A549 (cell line): ENCODE measurements around the gene CUX1. TPM values are rescaled to one million over a fixed set of nuclear protein-coding genes. Genes with fewer than 3 reads are reported as not detected.

Experiments
- ATAC-seq, 2 experiments: fragments of 200-7000 bp in 1 of 2; fragments of >200 bp in 1 of 2; cut with Nextera tagmentation in 1 of 2; cut with Tn5 transposase in 1 of 2; 3 replicates each; pipeline versions ENCODE4 v1.8.0 to v1.9.1; 2018 to 2020; ENCODE audit warnings: mild to moderate bottlenecking in 1 of 2, moderate library complexity in 1 of 2
- CTCF ChIA-PET: fragments of 300-600 bp; sonication (Branson Sonifier 250); formaldehyde crosslinking; extraction: SDS; loops from one replicate; lab custom pipeline; 2021; ENCODE audit warnings: antibody characterized with exemption, inconsistent platforms; lab: Yijun Ruan, JAX
- POLR2A ChIA-PET: fragments of 350-600 bp; formaldehyde crosslinking; extraction: SDS; loops from one replicate; lab custom pipeline; 2021; ENCODE audit warnings: antibody characterized with exemption, inconsistent platforms; lab: Yijun Ruan, JAX
- DNase-seq, 2 experiments: peaks; one replicate each; pipeline versions ENCODE4 v3.0.0 to v3.0.0-alpha.2; 2011 to 2016; ENCODE audit warnings: low read depth in 1 of 2, low spot score in 1 of 2
- FAIRE-seq: peaks from 2 replicates; lab custom pipeline; 2011; peaks lifted over from hg19 to GRCh38; lab: Jason Lieb, UNC
- H3K27ac ChIP-seq, 2 experiments: fragments of >200 bp; sonication (Bioruptor Twin); formaldehyde crosslinking; 3 replicates each; pipeline ENCODE4 v1.5.1; 2016 to 2017
- H3K4me1 ChIP-seq: fragments of >200 bp; sonication (Bioruptor Twin); formaldehyde crosslinking; 3 replicates; pipeline ENCODE4 v1.6.1; 2016
- H3K4me2 ChIP-seq: fragments of >200 bp; sonication (Bioruptor Twin); formaldehyde crosslinking; 3 replicates; pipeline ENCODE4 v1.6.1; 2016
- H3K4me3 ChIP-seq: fragments of >200 bp; sonication (Bioruptor Twin); formaldehyde crosslinking; 3 replicates; pipeline ENCODE4 v1.5.1; 2016
- H3K9me3 ChIP-seq: fragments of >200 bp; sonication (Bioruptor Twin); formaldehyde crosslinking; 3 replicates; pipeline ENCODE4 v1.6.1; 2016
- BHLHE40 ChIP-seq: IDR thresholded peaks from 2 replicates; pipeline ENCODE4 v1.6.1; 2012; ENCODE audit warnings: low read depth, low read length, inconsistent platforms
- CBX8 ChIP-seq: fragments of 200-600 bp; sonication (generic); IDR thresholded peaks from 2 replicates; pipeline ENCODE4 v1.6.1; 2016
- CTCF ChIP-seq: fragments of >200 bp; sonication (Bioruptor Twin); formaldehyde crosslinking; IDR thresholded peaks from 3 replicates; pipeline ENCODE4 v1.5.1; 2016
- ESRRA ChIP-seq: fragments of 150-350 bp; IDR thresholded peaks from 2 replicates; pipeline ENCODE4 v1.6.1; 2014; ENCODE audit warnings: mild to moderate bottlenecking, low read length, borderline replicate concordance
- FOXS1 ChIP-seq: fragments of 250-450 bp; sonication (Bioruptor Pico); IDR thresholded peaks from 2 replicates; pipeline ENCODE4 v1.5.0; 2020; ENCODE audit warnings: mild to moderate bottlenecking, moderate library complexity
- HEYL ChIP-seq: fragments of 250-450 bp; sonication (Bioruptor Pico); IDR thresholded peaks from 2 replicates; pipeline ENCODE4 v1.8.0; 2021; ENCODE audit warnings: mild to moderate bottlenecking, moderate library complexity
- HOXB13 ChIP-seq: fragments of 250-450 bp; sonication (Bioruptor Pico); IDR thresholded peaks from 2 replicates; pipeline ENCODE4 v1.5.0; 2020; ENCODE audit warnings: low read depth, mild to moderate bottlenecking, moderate library complexity
- HOXB5 ChIP-seq: fragments of 250-450 bp; sonication (Bioruptor Pico); IDR thresholded peaks from 2 replicates; pipeline ENCODE4 v1.5.0; 2020; ENCODE audit warnings: mild to moderate bottlenecking, moderate library complexity
- JUN ChIP-seq, 2 experiments: fragments of >200 bp; sonication (Bioruptor Twin); formaldehyde crosslinking; IDR thresholded peaks; 2 replicates in 1 of 2; 3 replicates in 1 of 2; pipeline ENCODE4 v1.6.1; 2016 to 2017
- KDM5A ChIP-seq: fragments of 200-600 bp; sonication (generic); IDR thresholded peaks from 2 replicates; pipeline ENCODE4 v1.6.1; 2016; ENCODE audit warnings: antibody characterized with exemption, mild to moderate bottlenecking
- MAFK ChIP-seq: fragments of 450-650 bp; IDR thresholded peaks from 2 replicates; pipeline ENCODE4 v1.6.1; 2014; ENCODE audit not compliant: partially characterized antibody
- MAZ ChIP-seq: fragments of 150-350 bp; IDR thresholded peaks from 2 replicates; pipeline ENCODE4 v1.6.1; 2014; ENCODE audit warnings: antibody characterized with exemption, low read depth, low read length, borderline replicate concordance
- NFE2L2 ChIP-seq: fragments of 150-350 bp; conservative IDR thresholded peaks from 2 replicates; pipeline ENCODE4 v1.6.1; 2014; ENCODE audit warnings: low read length
- NPAS2 ChIP-seq: fragments of 250-450 bp; sonication (Bioruptor Pico); IDR thresholded peaks from 2 replicates; pipeline ENCODE4 v1.8.0; 2022; ENCODE audit warnings: mild to moderate bottlenecking, moderate library complexity, borderline replicate concordance
- PHF8 ChIP-seq: fragments of 200-600 bp; sonication (generic); IDR thresholded peaks from 2 replicates; pipeline ENCODE4 v1.6.1; 2016; ENCODE audit warnings: low read depth, mild to moderate bottlenecking, antibody characterized with exemption, moderate library complexity, borderline replicate concordance
- POLR2A ChIP-seq: IDR thresholded peaks from 2 replicates; pipeline ENCODE4 v1.6.1; 2012; ENCODE audit warnings: mild to moderate bottlenecking, low read length
- SREBF2 ChIP-seq: fragments of 450-650 bp; IDR thresholded peaks from 2 replicates; pipeline ENCODE4 v1.6.1; 2014; ENCODE audit warnings: mild to moderate bottlenecking, moderate library complexity
- ZFP36 ChIP-seq: fragments of 450-650 bp; IDR thresholded peaks from 2 replicates; pipeline ENCODE4 v1.6.1; 2014; ENCODE audit warnings: borderline replicate concordance; ENCODE audit not compliant: partially characterized antibody
- ZSCAN20 ChIP-seq: fragments of 250-450 bp; sonication (Bioruptor Pico); IDR thresholded peaks from 2 replicates; pipeline ENCODE4 v1.8.0; 2022; ENCODE audit warnings: mild to moderate bottlenecking, moderate library complexity
- WGBS: methylation state at CpG from one replicate; pipeline ENCODE4 v1.1.6; 2017; ENCODE audit errors: missing lambda C conversion rate; 5-methylcytosine and 5-hydroxymethylcytosine counted together
- polyA plus RNA-seq, 4 experiments: library from polyadenylated mRNA; depleted of rRNA in 3 of 4; stranded (reverse); fragments of >200 nt; fragmentation: RNase III in 1 of 4; extraction: RNeasy Plus Mini Kit Qiagen cat#74134 plus additional on column Dnase treatment in 1 of 4; gene quantifications; 2 replicates in 3 of 4; 3 replicates in 1 of 4; pipeline ENCODE4 v1.2.3, GENCODE V29; 2011 to 2017
- TF ChIP-seq, protein P1 (sequence below): fragments of 450-650 bp; IDR thresholded peaks from 2 replicates; pipeline ENCODE4 v1.6.1; 2014; ENCODE audit warnings: antibody characterized with exemption
- TF ChIP-seq, protein P2 (sequence below): IDR thresholded peaks from 2 replicates; pipeline ENCODE4 v1.6.1; 2012
- TF ChIP-seq, protein P3 (sequence below): fragments of >200 bp; sonication (Bioruptor Twin); formaldehyde crosslinking; IDR thresholded peaks from 2 replicates; pipeline ENCODE4 v1.6.1; 2016

The CUX1 gene
- polyA plus RNA-seq, 2 of the 4 experiments (the other 2 are of a cell fraction): 32.7 to 33.4 TPM

DNA sequence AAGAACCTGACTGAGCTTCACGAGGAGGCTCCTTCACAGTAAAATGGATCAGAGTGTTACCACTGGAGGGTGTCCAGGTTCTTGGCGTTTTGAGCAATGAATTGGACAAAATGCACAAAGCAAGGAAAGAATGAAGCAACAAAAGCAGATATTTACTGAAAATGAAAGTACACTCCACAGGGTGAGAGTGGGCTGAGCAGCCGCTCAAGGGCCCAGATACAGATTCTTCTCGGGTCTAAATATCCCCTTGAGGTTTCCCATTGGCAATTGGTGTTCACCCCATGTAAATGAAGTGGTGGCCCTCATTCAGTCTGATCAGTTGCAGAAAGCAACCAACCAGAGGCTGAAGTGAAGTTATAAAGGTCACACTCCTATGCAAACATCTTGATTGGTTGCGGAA is 254.6 kb downstream of the CUX1 start:
- H3K27ac ChIP-seq: no peak overlapping the region
- CTCF ChIA-PET: no interaction called here
- peaks cover 5% of the 10 kb centered on the region; the same call in 1 of the 3 replicates for H3K9me3 ChIP-seq
- POLR2A ChIA-PET: no interaction called here
- H3K4me3 ChIP-seq: no peak overlapping the region
- TF ChIP-seq ZFP36: no peak
- TF ChIP-seq ZSCAN20 (CRISPR knock-in tag): no peak
- TF ChIP-seq, protein P1, sequence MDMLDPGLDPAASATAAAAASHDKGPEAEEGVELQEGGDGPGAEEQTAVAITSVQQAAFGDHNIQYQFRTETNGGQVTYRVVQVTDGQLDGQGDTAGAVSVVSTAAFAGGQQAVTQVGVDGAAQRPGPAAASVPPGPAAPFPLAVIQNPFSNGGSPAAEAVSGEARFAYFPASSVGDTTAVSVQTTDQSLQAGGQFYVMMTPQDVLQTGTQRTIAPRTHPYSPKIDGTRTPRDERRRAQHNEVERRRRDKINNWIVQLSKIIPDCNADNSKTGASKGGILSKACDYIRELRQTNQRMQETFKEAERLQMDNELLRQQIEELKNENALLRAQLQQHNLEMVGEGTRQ: no peak
- no peak for TF ChIP-seq ESRRA
- TF ChIP-seq HOXB5 (CRISPR knock-in tag): no peak
- TF ChIP-seq MAFK: no peak
- TF ChIP-seq, protein P2, sequence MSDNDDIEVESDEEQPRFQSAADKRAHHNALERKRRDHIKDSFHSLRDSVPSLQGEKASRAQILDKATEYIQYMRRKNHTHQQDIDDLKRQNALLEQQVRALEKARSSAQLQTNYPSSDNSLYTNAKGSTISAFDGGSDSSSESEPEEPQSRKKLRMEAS: no peak
- TF ChIP-seq JUN (IDR thresholded peaks at IDR 0.05): no peak
- TF ChIP-seq, protein P3, sequence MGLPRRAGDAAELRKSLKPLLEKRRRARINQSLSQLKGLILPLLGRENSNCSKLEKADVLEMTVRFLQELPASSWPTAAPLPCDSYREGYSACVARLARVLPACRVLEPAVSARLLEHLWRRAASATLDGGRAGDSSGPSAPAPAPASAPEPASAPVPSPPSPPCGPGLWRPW: no peak
- TF ChIP-seq HOXB13 (CRISPR knock-in tag): no peak
- TF ChIP-seq SREBF2: no peak
- no peak for TF ChIP-seq POLR2A
- TF ChIP-seq FOXS1 (CRISPR knock-in tag): no peak
- TF ChIP-seq MAZ: no peak
- TF ChIP-seq KDM5A: no peak
- no peak for TF ChIP-seq PHF8
- 98% methylated on average over 5 of the region's 5 CpGs for WGBS
- H3K4me2 ChIP-seq: no peak overlapping the region
- FAIRE-seq (no peak), DNase-seq (no peak), ATAC-seq (no peak)
- no peaks in the 10 kb centered on the region for H3K4me1 ChIP-seq

GRCh38 chr7:102072636-102073209 is 255.3 kb downstream of the CUX1 start:
- 94% methylated on average over 8 of the region's 8 CpGs for WGBS
- no peaks in the 10 kb centered on the region for H3K4me1 ChIP-seq
- H3K27ac ChIP-seq: no peak overlapping the region
- no peak overlapping the region for H3K4me2 ChIP-seq
- no peak overlapping the region for H3K4me3 ChIP-seq
- POLR2A ChIA-PET: no interaction called here
- no peak for DNase-seq
- ATAC-seq: no peak
- H3K9me3 ChIP-seq: peaks cover 5% of the 10 kb centered on the region; the same call in 1 of the 3 replicates
- FAIRE-seq: no peak
- no peak for TF ChIP-seq CBX8
- TF ChIP-seq HOXB13 (CRISPR knock-in tag): no peak
- TF ChIP-seq HEYL: no peak
- TF ChIP-seq NPAS2 (CRISPR knock-in tag): no peak
- no peak for TF ChIP-seq NFE2L2
- no peak for TF ChIP-seq SREBF2
- TF ChIP-seq BHLHE40: no peak
- TF ChIP-seq CTCF: no peak
- CTCF ChIA-PET: no interaction called here
